WTC11 (cell line): Measurements from ENCODE around the gene PTPN6.

Experiments
- CTCF ChIP-seq: fragments of 200-600 bp; IDR thresholded peaks from 2 replicates; pipeline ENCODE4 v1.8.0; 2022; ENCODE audit warnings: antibody characterized with exemption
- ESRRA ChIP-seq: sonication (generic); formaldehyde crosslinking; IDR thresholded peaks from 2 replicates; pipeline ENCODE4 v1.8.1; 2022; ENCODE audit warnings: mild to moderate bottlenecking, missing genetic modification reagents, borderline replicate concordance
- FOXJ3 ChIP-seq: sonication (generic); formaldehyde crosslinking; IDR thresholded peaks from 2 replicates; pipeline ENCODE4 v1.9.0; 2021; ENCODE audit warnings: missing genetic modification reagents, mild to moderate bottlenecking, borderline replicate concordance
- FOXK1 ChIP-seq: sonication (generic); formaldehyde crosslinking; IDR thresholded peaks from 2 replicates; pipeline ENCODE4 v1.8.0; 2022; ENCODE audit warnings: mild to moderate bottlenecking, moderate library complexity, missing genetic modification reagents
- HMGA2 ChIP-seq: fragments of 250-450 bp; sonication (Bioruptor Pico); IDR thresholded peaks from 2 replicates; pipeline ENCODE4 v1.4.0; 2021; ENCODE audit warnings: mild to moderate bottlenecking, moderate library complexity
- IRF2 ChIP-seq: sonication (generic); formaldehyde crosslinking; IDR thresholded peaks from 2 replicates; pipeline ENCODE4 v1.8.0; 2022; ENCODE audit warnings: low read depth, missing genetic modification reagents, borderline replicate concordance
- ZBTB21 ChIP-seq: sonication (generic); formaldehyde crosslinking; IDR thresholded peaks from 2 replicates; pipeline ENCODE4 v1.8.1; 2023; ENCODE audit warnings: mild to moderate bottlenecking, missing genetic modification reagents, borderline replicate concordance
- ZBTB43 ChIP-seq: sonication (generic); formaldehyde crosslinking; IDR thresholded peaks from 2 replicates; pipeline ENCODE4 v1.8.1; 2023; ENCODE audit warnings: mild to moderate bottlenecking, missing genetic modification reagents
- ZNF138 ChIP-seq: sonication (generic); formaldehyde crosslinking; conservative IDR thresholded peaks from 2 replicates; pipeline ENCODE4 v1.8.1; 2022; ENCODE audit warnings: mild to moderate bottlenecking, moderate library complexity, missing genetic modification reagents
- ZNF512 ChIP-seq: sonication (generic); formaldehyde crosslinking; IDR thresholded peaks from 2 replicates; pipeline ENCODE4 v1.8.1; 2022; ENCODE audit warnings: missing genetic modification reagents, borderline replicate concordance
- TF ChIP-seq, protein P1 (sequence below): sonication (generic); formaldehyde crosslinking; IDR thresholded peaks from 2 replicates; pipeline ENCODE4 v1.8.1; 2022; ENCODE audit warnings: low read depth, missing genetic modification reagents, borderline replicate concordance
- TF ChIP-seq, protein P2 (sequence below): sonication (generic); formaldehyde crosslinking; IDR thresholded peaks from 2 replicates; pipeline ENCODE4 v1.8.0; 2022; ENCODE audit warnings: mild to moderate bottlenecking, missing genetic modification reagents
- TF ChIP-seq, protein P3 (sequence below): sonication (generic); formaldehyde crosslinking; IDR thresholded peaks from 2 replicates; pipeline ENCODE4 v1.8.0; 2022; ENCODE audit warnings: mild to moderate bottlenecking, missing genetic modification reagents

GRCh38 chr12:6952121-6952862, 1.1 kb downstream of the PTPN6 start:
- TF ChIP-seq CTCF (no peak), ZBTB43 (CRISPR knock-in tag) (no peak), ZBTB21 (CRISPR knock-in tag) (no peak), ESRRA (CRISPR knock-in tag) (no peak), ZNF138 (CRISPR knock-in tag) (no peak), ZNF512 (CRISPR knock-in tag) (no peak), IRF2 (CRISPR knock-in tag) (no peak), FOXK1 (CRISPR knock-in tag) (no peak), FOXJ3 (CRISPR knock-in tag) (no peak), HMGA2 (CRISPR knock-in tag) (no peak)
- TF ChIP-seq, protein P1, sequence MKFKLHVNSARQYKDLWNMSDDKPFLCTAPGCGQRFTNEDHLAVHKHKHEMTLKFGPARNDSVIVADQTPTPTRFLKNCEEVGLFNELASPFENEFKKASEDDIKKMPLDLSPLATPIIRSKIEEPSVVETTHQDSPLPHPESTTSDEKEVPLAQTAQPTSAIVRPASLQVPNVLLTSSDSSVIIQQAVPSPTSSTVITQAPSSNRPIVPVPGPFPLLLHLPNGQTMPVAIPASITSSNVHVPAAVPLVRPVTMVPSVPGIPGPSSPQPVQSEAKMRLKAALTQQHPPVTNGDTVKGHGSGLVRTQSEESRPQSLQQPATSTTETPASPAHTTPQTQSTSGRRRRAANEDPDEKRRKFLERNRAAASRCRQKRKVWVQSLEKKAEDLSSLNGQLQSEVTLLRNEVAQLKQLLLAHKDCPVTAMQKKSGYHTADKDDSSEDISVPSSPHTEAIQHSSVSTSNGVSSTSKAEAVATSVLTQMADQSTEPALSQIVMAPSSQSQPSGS (CRISPR knock-in tag) = no peak
- TF ChIP-seq, protein P2, sequence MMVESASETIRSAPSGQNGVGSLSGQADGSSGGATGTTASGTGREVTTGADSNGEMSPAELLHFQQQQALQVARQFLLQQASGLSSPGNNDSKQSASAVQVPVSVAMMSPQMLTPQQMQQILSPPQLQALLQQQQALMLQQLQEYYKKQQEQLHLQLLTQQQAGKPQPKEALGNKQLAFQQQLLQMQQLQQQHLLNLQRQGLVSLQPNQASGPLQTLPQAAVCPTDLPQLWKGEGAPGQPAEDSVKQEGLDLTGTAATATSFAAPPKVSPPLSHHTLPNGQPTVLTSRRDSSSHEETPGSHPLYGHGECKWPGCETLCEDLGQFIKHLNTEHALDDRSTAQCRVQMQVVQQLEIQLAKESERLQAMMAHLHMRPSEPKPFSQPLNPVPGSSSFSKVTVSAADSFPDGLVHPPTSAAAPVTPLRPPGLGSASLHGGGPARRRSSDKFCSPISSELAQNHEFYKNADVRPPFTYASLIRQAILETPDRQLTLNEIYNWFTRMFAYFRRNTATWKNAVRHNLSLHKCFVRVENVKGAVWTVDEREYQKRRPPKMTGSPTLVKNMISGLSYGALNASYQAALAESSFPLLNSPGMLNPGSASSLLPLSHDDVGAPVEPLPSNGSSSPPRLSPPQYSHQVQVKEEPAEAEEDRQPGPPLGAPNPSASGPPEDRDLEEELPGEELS (CRISPR knock-in tag) = no peak
- TF ChIP-seq, protein P3, sequence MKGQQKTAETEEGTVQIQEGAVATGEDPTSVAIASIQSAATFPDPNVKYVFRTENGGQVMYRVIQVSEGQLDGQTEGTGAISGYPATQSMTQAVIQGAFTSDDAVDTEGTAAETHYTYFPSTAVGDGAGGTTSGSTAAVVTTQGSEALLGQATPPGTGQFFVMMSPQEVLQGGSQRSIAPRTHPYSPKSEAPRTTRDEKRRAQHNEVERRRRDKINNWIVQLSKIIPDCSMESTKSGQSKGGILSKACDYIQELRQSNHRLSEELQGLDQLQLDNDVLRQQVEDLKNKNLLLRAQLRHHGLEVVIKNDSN (CRISPR knock-in tag) = no peak
